H1 (cell line): ENCODE results near the gene PXDN. TPM values are rescaled to one million over a fixed set of nuclear protein-coding genes. Genes with fewer than 3 reads are reported as not detected.

Experiments
- CTCF ChIA-PET: fragments of 300-600 bp; sonication (Branson Sonifier 250); formaldehyde crosslinking; loops from one replicate; lab custom pipeline; 2021; ENCODE audit not compliant: partially characterized antibody; lab: Charles Lee
- POLR2A ChIA-PET: fragments of 300-600 bp; sonication (Branson Sonifier 250); formaldehyde crosslinking; loops from one replicate; lab custom pipeline; 2021; ENCODE audit warnings: inconsistent platforms; ENCODE audit not compliant: partially characterized antibody; lab: Charles Lee
- DNase-seq, 2 experiments: peaks; one replicate each; pipeline versions ENCODE4 v3.0.0 to v3.0.0-alpha.2; 2010 to 2022; ENCODE audit warnings: low spot score in 2 of 2, low read depth in 1 of 2, mixed read lengths in 1 of 2
- FAIRE-seq: peaks from 2 replicates; lab custom pipeline; 2011; peaks lifted over from hg19 to GRCh38; lab: Jason Lieb, UNC
- H2AFZ ChIP-seq: 2 replicates; pipeline ENCODE4 v1.8.1; 2012; ENCODE audit warnings: low read length, inconsistent platforms
- H2AK5ac ChIP-seq: 2 replicates; pipeline ENCODE4 v1.6.1; 2013; ENCODE audit warnings: low read depth, low read length
- H2BK120ac ChIP-seq: replicated peaks from 2 replicates; pipeline ENCODE3; 2013; ENCODE audit warnings: low read depth, low read length, inconsistent platforms
- H2BK12ac ChIP-seq: 2 replicates; pipeline ENCODE4 v1.6.1; 2013; ENCODE audit warnings: low read depth, low read length
- H2BK15ac ChIP-seq: 2 replicates; pipeline ENCODE4 v1.6.1; 2013; ENCODE audit warnings: low read length
- H2BK20ac ChIP-seq: 2 replicates; pipeline ENCODE4 v1.6.1; 2013; ENCODE audit warnings: low read length
- H2BK5ac ChIP-seq: 2 replicates; pipeline ENCODE4 v1.6.1; 2013; ENCODE audit warnings: low read depth, low read length
- H3K14ac ChIP-seq: 2 replicates; pipeline ENCODE4 v1.6.1; 2013; ENCODE audit warnings: inconsistent platforms; ENCODE audit not compliant: insufficient read length
- H3K18ac ChIP-seq: 2 replicates; pipeline ENCODE4 v1.6.1; 2013; ENCODE audit warnings: low read length; ENCODE audit errors: extremely low read depth
- H3K23ac ChIP-seq: 2 replicates; pipeline ENCODE4 v1.6.1; 2013; ENCODE audit warnings: inconsistent platforms; ENCODE audit not compliant: insufficient read length
- H3K23me2 ChIP-seq: 2 replicates; pipeline ENCODE4 v1.6.1; 2013; ENCODE audit warnings: low read depth, low read length
- H3K27ac ChIP-seq: 2 replicates; pipeline ENCODE4 v1.6.1; 2011; ENCODE audit warnings: low read depth, low read length, inconsistent platforms
- H3K27me3 ChIP-seq, 4 experiments: replicated peaks in 1 of 4; 1 replicate in 1 of 4; 2 replicates in 3 of 4; pipeline versions ENCODE4 v1.6.1 to v1.8.1; 2011 to 2013; ENCODE audit warnings: low read length in 3 of 4, mild to moderate bottlenecking in 3 of 4, inconsistent platforms in 2 of 4, mixed read lengths in 2 of 4, moderate library complexity in 1 of 4; ENCODE audit not compliant: control insufficient read depth in 3 of 4, insufficient read depth in 3 of 4; ENCODE audit errors: extremely low read depth in 1 of 4
- H3K36me3 ChIP-seq, 4 experiments: 2 replicates each; pipeline versions ENCODE4 v1.6.1 to v1.8.1; 2011 to 2013; ENCODE audit warnings: mild to moderate bottlenecking in 4 of 4, low read length in 3 of 4, moderate library complexity in 2 of 4, control low read depth in 1 of 4, inconsistent platforms in 1 of 4; ENCODE audit not compliant: insufficient read depth in 4 of 4, control insufficient read depth in 2 of 4
- H3K4ac ChIP-seq: replicated peaks from 2 replicates; pipeline ENCODE3; 2013; ENCODE audit warnings: low read length, low read depth, mixed read lengths, inconsistent platforms; ENCODE audit not compliant: insufficient read length
- H3K4me1 ChIP-seq, 4 experiments: replicated peaks in 1 of 4; 1 replicate in 1 of 4; 2 replicates in 3 of 4; pipeline versions ENCODE4 v1.6.1 to v1.8.1; 2011 to 2013; ENCODE audit warnings: low read length in 3 of 4, inconsistent platforms in 2 of 4, mixed read lengths in 1 of 4; ENCODE audit not compliant: insufficient read depth in 4 of 4, control insufficient read depth in 3 of 4
- H3K4me2 ChIP-seq, 2 experiments: 2 replicates each; pipeline versions ENCODE4 v1.6.1 to v1.8.1; 2011 to 2013; ENCODE audit warnings: low read depth in 2 of 2, low read length in 2 of 2, control low read depth in 1 of 2, inconsistent platforms in 1 of 2, mild to moderate bottlenecking in 1 of 2; ENCODE audit not compliant: insufficient read depth in 1 of 2
- H3K4me3 ChIP-seq, 4 experiments: fragments of 200-600, 300-600 bp in 1 of 4; sonication (generic), shearing (Covaris generic), sonication (Bioruptor Twin) in 1 of 4; 2 replicates each; pipeline versions ENCODE4 v1.5.1 to v1.8.1; 2011 to 2016; ENCODE audit warnings: low read length in 4 of 4, low read depth in 3 of 4, control low read depth in 2 of 4, inconsistent platforms in 2 of 4, mild to moderate bottlenecking in 2 of 4, mixed read lengths in 1 of 4, moderate library complexity in 1 of 4; ENCODE audit not compliant: insufficient read depth in 2 of 4; ENCODE audit errors: extremely low read depth in 1 of 4
- H3K56ac ChIP-seq: replicated peaks from 2 replicates; pipeline ENCODE3; 2013; ENCODE audit warnings: low read depth, mild to moderate bottlenecking, mixed read lengths, low read length, inconsistent platforms; ENCODE audit not compliant: insufficient read length
- H3K79me1 ChIP-seq: 2 replicates; pipeline ENCODE4 v1.6.1; 2013; ENCODE audit warnings: low read depth, low read length, control low read depth
- H3K79me2 ChIP-seq, 2 experiments: 2 replicates each; pipeline versions ENCODE4 v1.6.1 to v1.8.1; 2012 to 2013; ENCODE audit warnings: low read length in 2 of 2, mild to moderate bottlenecking in 2 of 2, inconsistent platforms in 1 of 2; ENCODE audit not compliant: insufficient read depth in 2 of 2, control insufficient read depth in 1 of 2
- H3K9ac ChIP-seq, 4 experiments: replicated peaks in 1 of 4; 1 replicate in 1 of 4; 2 replicates in 3 of 4; pipeline versions ENCODE4 v1.6.1 to v1.8.1; 2011 to 2013; ENCODE audit warnings: low read depth in 3 of 4, low read length in 3 of 4, control low read depth in 2 of 4, mild to moderate bottlenecking in 2 of 4, moderate library complexity in 2 of 4, inconsistent platforms in 1 of 4; ENCODE audit errors: extremely low read depth in 1 of 4
- H3K9me3 ChIP-seq, 2 experiments: 2 replicates each; pipeline versions ENCODE4 v1.6.1 to v1.8.1; 2012 to 2013; ENCODE audit warnings: mild to moderate bottlenecking in 2 of 2, moderate library complexity in 2 of 2, control low read depth in 1 of 2, inconsistent platforms in 1 of 2, low read depth in 1 of 2, low read length in 1 of 2, mixed read lengths in 1 of 2; ENCODE audit not compliant: insufficient read depth in 2 of 2
- H4K20me1 ChIP-seq, 2 experiments: replicated peaks in 1 of 2; 2 replicates each; pipeline versions ENCODE3 to v1.8.1; 2011 to 2013; ENCODE audit warnings: inconsistent platforms in 2 of 2, low read length in 2 of 2, mild to moderate bottlenecking in 1 of 2; ENCODE audit not compliant: insufficient read depth in 2 of 2, control insufficient read depth in 1 of 2
- H4K5ac ChIP-seq: 2 replicates; pipeline ENCODE4 v1.6.1; 2013; ENCODE audit warnings: low read length, low read depth, mixed read lengths, inconsistent platforms; ENCODE audit not compliant: insufficient read length
- H4K8ac ChIP-seq: 2 replicates; pipeline ENCODE4 v1.8.0; 2013; ENCODE audit warnings: mild to moderate bottlenecking, moderate library complexity, low read length, inconsistent platforms; ENCODE audit not compliant: insufficient read depth; ENCODE audit errors: extremely low read depth
- H4K91ac ChIP-seq: replicated peaks from 2 replicates; pipeline ENCODE3; 2013; ENCODE audit warnings: low read length, mixed read lengths, inconsistent platforms; ENCODE audit not compliant: insufficient read length
- ASH2L ChIP-seq: fragments of 200-600, 300-600 bp; sonication (generic); IDR thresholded peaks from one replicate; pipeline ENCODE4 v1.7.1; 2017; ENCODE audit warnings: low read length
- CHD1 ChIP-seq: IDR thresholded peaks from 2 replicates; pipeline ENCODE4 v1.6.1; 2012; ENCODE audit warnings: low read depth, low read length, improper control_type of control experiment
- CTCF ChIP-seq, 3 experiments: IDR thresholded peaks; 1 replicate in 2 of 3; 2 replicates in 1 of 3; pipeline versions ENCODE4 v1.5.1 to v1.6.1; 2011; ENCODE audit warnings: low read length in 3 of 3, mild to moderate bottlenecking in 3 of 3, inconsistent platforms in 2 of 3, low read depth in 1 of 3, moderate library complexity in 1 of 3; ENCODE audit not compliant: insufficient read depth in 1 of 3; ENCODE audit errors: control extremely low read depth in 1 of 3
- E2F6 ChIP-seq: IDR thresholded peaks from 2 replicates; pipeline ENCODE4 v1.6.1; 2012; ENCODE audit warnings: inconsistent platforms
- KDM1A ChIP-seq: fragments of 200-600, 300-600 bp; sonication (generic); IDR thresholded peaks from 2 replicates; pipeline ENCODE4 v1.7.1; 2016; ENCODE audit warnings: mild to moderate bottlenecking, low read length, borderline replicate concordance
- KDM4A ChIP-seq: IDR thresholded peaks from one replicate; pipeline ENCODE4 v1.7.1; 2012; ENCODE audit warnings: low read depth, mild to moderate bottlenecking, moderate library complexity, low read length, inconsistent platforms; ENCODE audit not compliant: severe bottlenecking
- RFX5 ChIP-seq: IDR thresholded peaks from 2 replicates; pipeline ENCODE4 v1.6.1; 2011; ENCODE audit warnings: low read depth, low read length, improper control_type of control experiment, borderline replicate concordance
- RXRA ChIP-seq: IDR thresholded peaks from 2 replicates; pipeline ENCODE4 v1.6.1; 2011; ENCODE audit warnings: low read depth, mild to moderate bottlenecking, low read length, moderate library complexity; ENCODE audit not compliant: insufficient read depth
- SIX5 ChIP-seq: IDR thresholded peaks from 2 replicates; pipeline ENCODE4 v1.6.1; 2011; ENCODE audit warnings: mild to moderate bottlenecking, low read depth, low read length
- TCF12 ChIP-seq: IDR thresholded peaks from 2 replicates; pipeline ENCODE4 v1.6.1; 2011; ENCODE audit warnings: low read depth, mild to moderate bottlenecking, low read length
- WGBS, 2 experiments: shearing (Covaris generic) in 1 of 2; methylation state at CpG; one replicate each; pipeline versions ENCODE4 v1.1.6 to v1.1.7; 2013 to 2015; ENCODE audit warnings: low lambda C conversion rate in 2 of 2, mixed read lengths in 2 of 2, inconsistent platforms in 1 of 2, low coverage in 1 of 2, missing lambda C conversion rate in 1 of 2; ENCODE audit not compliant: insufficient replicate concordance in 2 of 2, insufficient coverage in 1 of 2, insufficient read length in 1 of 2; ENCODE audit errors: extremely low coverage in 1 of 2, missing lambda C conversion rate in 1 of 2; 5-methylcytosine and 5-hydroxymethylcytosine counted together
- polyA plus RNA-seq, 7 experiments: library from polyadenylated mRNA; depleted of rRNA in 3 of 7; stranded (reverse) in 5 of 7; unstranded in 2 of 7; fragments of >200 nt in 5 of 7; fragments of 200-250 nt in 2 of 7; gene quantifications; 1 replicate in 5 of 7; 2 replicates in 1 of 7; 4 replicates in 1 of 7; pipeline versions ENCODE4 v1.2.1 to v1.2.3, GENCODE V29; 2011 to 2013; ENCODE audit warnings: missing spikeins in 2 of 7, mixed read lengths in 2 of 7
- total RNA-seq: library from RNA; stranded (reverse); fragmentation: NEBNext Ultra II Directional; extraction: Animal tissue kit (Norgen Biotek cat#: 25700); gene quantifications from 2 replicates; pipeline ENCODE4 v1.2.1, GENCODE V29; 2021

PXDN gene
- total and polyA plus RNA-seq, 2 of the 8 experiments (the other 6 are each of a cell fraction or from before 2014, with no cell fraction given): 104 to 141 TPM

GRCh38 chr2:1595274-1595673 is 149.0 kb downstream of the PXDN start:
- no peak overlapping the region for H4K5ac ChIP-seq
- H2BK5ac ChIP-seq: peak overlapping the region; percentile 11; the same call in 1 of the 2 replicates
- H3K79me2 ChIP-seq: no peaks in the 10 kb centered on the region
- peaks cover 3% of the 10 kb centered on the region for H3K79me1 ChIP-seq
- H2BK15ac ChIP-seq: peak overlapping the region; percentile 37
- H2AFZ ChIP-seq: no peak overlapping the region
- H3K56ac ChIP-seq: peak overlapping the region; percentile 92
- CTCF ChIA-PET: interaction anchor here (0.6 to 5.9 kb wide), 5 partner anchors 30 to 455 kb away, joined by 3 to 48 read pairs (median 4); no protein-coding TSS in a partner anchor
- H2BK120ac ChIP-seq: no peak overlapping the region
- 94% methylated on average over 14 of the region's 14 CpGs; no CpG with 5 or more reads in 1 of the 2 experiments for WGBS, 2 experiments
- no peak overlapping the region for H3K4me3 ChIP-seq
- H2BK20ac ChIP-seq: no peak overlapping the region
- peaks cover 0 to 16% (median 10%) of the 10 kb centered on the region in 4 experiments; a peak in 6 of 7 replicates for H3K4me1 ChIP-seq
- no peak for DNase-seq
- no peaks in the 10 kb centered on the region for H3K27me3 ChIP-seq
- TF ChIP-seq RXRA: no peak
- no peak for TF ChIP-seq CHD1
- no peak for TF ChIP-seq SIX5
- TF ChIP-seq KDM4A: no peak
- TF ChIP-seq ASH2L: no peak
- no peak for TF ChIP-seq E2F6
- TF ChIP-seq CTCF (IDR thresholded peaks at IDR 0.05; ENCODE audit: control extremely low read depth in 1 of 3, insufficient read depth in 1 of 3, low read depth in 1 of 3, low read length in 3 of 3): no peak
- TF ChIP-seq RFX5: no peak
- TF ChIP-seq KDM1A: no peak
- TF ChIP-seq TCF12: no peak
- FAIRE-seq: peak; percentile 13
- peaks cover 16% of the 10 kb centered on the region for H3K23me2 ChIP-seq
- peak overlapping the region; percentile 54 for H4K91ac ChIP-seq
- peaks cover 0 to 3% of the 10 kb centered on the region in 2 experiments; a peak in 1 of 4 replicates for H3K9me3 ChIP-seq
- POLR2A ChIA-PET: interaction anchor here (1.1 to 2.4 kb wide), 2 partner anchors 10 to 24 kb away, joined by 3 to 8 read pairs; no protein-coding TSS in a partner anchor
- 0 out of 7 replicates have a peak overlapping the region, but pooled peaks of 1 of the 4 experiments have one; percentile 7 for H3K9ac ChIP-seq
- H3K23ac ChIP-seq: no peak overlapping the region
- no peaks in the 10 kb centered on the region; a peak in 1 of 8 replicates for H3K36me3 ChIP-seq
- peaks cover 0 to 11% of the 10 kb centered on the region in 2 experiments for H4K20me1 ChIP-seq
- no peak overlapping the region for H3K4me2 ChIP-seq
- peak overlapping the region; percentile 20; the same call in 1 of the 2 replicates for H2BK12ac ChIP-seq
- H3K27ac ChIP-seq: 0 out of 2 replicates have a peak overlapping the region, but pooled peaks have one; percentile 19
- H3K14ac ChIP-seq: no peak overlapping the region
- H3K4ac ChIP-seq: no peak overlapping the region
- H4K8ac ChIP-seq: no peak overlapping the region
- no peak overlapping the region; the same call in 1 of the 2 replicates for H2AK5ac ChIP-seq
- no peak overlapping the region for H3K18ac ChIP-seq
